Natural killer cell treated with Interleukin-12 subunit alpha and Interleukin-12 subunit beta and Interleukin-15 and Interleukin-18, amount 100 ng/mL, for 72 hours (primary cell): Measurements from ENCODE around the gene RP9. TPM values are rescaled to one million over a fixed set of nuclear protein-coding genes. Genes with fewer than 3 reads are reported as not detected.

Experiments used
- total RNA-seq, 2 donors: library from RNA; stranded (reverse); gene quantifications; one replicate each; pipeline ENCODE4 v1.2.3, GENCODE V29; 2022

The RP9 gene
- total RNA-seq, 2 donors from 2014 or later = 16.2 to 22.0 TPM

Other genes starting within 250 kb of the RP9 start
- gene KBTBD2, start 217.6 kb downstream of the RP9 start, total RNA-seq = 10 to 100 TPM; 36.3 to 38.8 TPM
- gene FKBP9, start 152.0 kb downstream of the RP9 start, total RNA-seq = under 1 TPM; 0.61 to 0.74 TPM
- 10 to 100 TPM; 31.8 to 35.9 TPM for gene NT5C3A, start 46.6 kb downstream of the RP9 start, total RNA-seq
- 10 to 100 TPM; 16.6 to 17.8 TPM for gene BBS9, start 20.2 kb upstream of the RP9 start, total RNA-seq